CD4-positive, alpha-beta T cell (primary cell): ENCODE data around the gene TES. TPM values are rescaled to one million over a fixed set of nuclear protein-coding genes. Genes with fewer than 3 reads are reported as not detected.

Experiments
- ATAC-seq: fragments of 200-7000 bp; cut with Tn5 transposase; one replicate; pipeline ENCODE4 v1.10.0; 2022; ENCODE audit warnings: mild to moderate bottlenecking; ENCODE audit not compliant: poor library complexity
- CTCF ChIA-PET: fragments of 350-600 bp; sonication (Branson Sonifier 250); formaldehyde crosslinking; loops from one replicate; lab custom pipeline; 2021; ENCODE audit warnings: antibody characterized with exemption, inconsistent platforms; lab: Charles Lee
- POLR2A ChIA-PET: fragments of 350-600 bp; sonication (Branson Sonifier 250); formaldehyde crosslinking; loops from one replicate; lab custom pipeline; 2021; ENCODE audit warnings: antibody characterized with exemption, inconsistent platforms; lab: Charles Lee
- DNase-seq, 14 experiments: peaks; one replicate each; pipeline ENCODE4 v3.0.0-alpha.2; 2013 to 2020; ENCODE audit warnings: mixed read lengths in 2 of 14
- H3K27ac ChIP-seq, 2 donors: one replicate each; pipeline versions ENCODE4 v1.5.1 to v1.7.0; 2013; ENCODE audit warnings: low read length in 2 of 2, low read depth in 1 of 2, mild to moderate bottlenecking in 1 of 2
- H3K27me3 ChIP-seq, 2 experiments: 1 replicate in 1 of 2; 2 replicates in 1 of 2; pipeline versions ENCODE4 v1.6.1 to v1.7.0; 2013; ENCODE audit warnings: low read length in 2 of 2, control low read depth in 1 of 2, mild to moderate bottlenecking in 1 of 2, moderate library complexity in 1 of 2; ENCODE audit not compliant: insufficient read depth in 2 of 2, control insufficient read depth in 1 of 2
- H3K36me3 ChIP-seq: one replicate; pipeline ENCODE4 v1.6.1; 2013; ENCODE audit warnings: low read length, control low read depth; ENCODE audit not compliant: insufficient read depth
- H3K4me1 ChIP-seq: one replicate; pipeline ENCODE4 v1.6.1; 2013; ENCODE audit warnings: low read length, control low read depth; ENCODE audit not compliant: insufficient read depth
- H3K4me3 ChIP-seq: one replicate; pipeline ENCODE4 v1.5.1; 2013; ENCODE audit warnings: mild to moderate bottlenecking, low read length, moderate library complexity
- H3K9me3 ChIP-seq, 2 experiments: 1 replicate in 1 of 2; 2 replicates in 1 of 2; pipeline versions ENCODE4 v1.6.1 to v1.7.0; 2013; ENCODE audit warnings: low read length in 2 of 2, mild to moderate bottlenecking in 2 of 2, control low read depth in 1 of 2, moderate library complexity in 1 of 2; ENCODE audit not compliant: control insufficient read depth in 1 of 2, insufficient read depth in 1 of 2
- H3K27ac Mint-ChIP-seq: one replicate; pipeline ENCODE4 v1.8.0; 2020; ENCODE audit warnings: mixed read lengths
- H3K27me3 Mint-ChIP-seq: one replicate; pipeline ENCODE4 v1.8.0; 2021; ENCODE audit warnings: mixed read lengths
- H3K36me3 Mint-ChIP-seq: one replicate; pipeline ENCODE4 v1.8.0; 2021; ENCODE audit warnings: low read depth, mixed read lengths
- H3K4me1 Mint-ChIP-seq: one replicate; pipeline ENCODE4 v1.8.0; 2021; ENCODE audit warnings: low read depth, mixed read lengths
- H3K4me3 Mint-ChIP-seq: one replicate; pipeline ENCODE4 v1.8.0; 2020; ENCODE audit warnings: mild to moderate bottlenecking, mixed read lengths
- H3K9me3 Mint-ChIP-seq: one replicate; pipeline ENCODE4 v1.8.0; 2020; ENCODE audit warnings: mixed read lengths
- intact Hi-C, 2 experiments: fragments of 100-400 bp; cut with DNase I in 1 of 2; cut with micrococcal nuclease in 1 of 2; formaldehyde crosslinking; loops; one replicate each; pipeline versions ENCODE4 v1.15.1 to v1.9.0; 2023 to 2025; cut with DNase I, micrococcal nuclease
- total RNA-seq, 174 experiments: library from RNA in 2 of 174; stranded (reverse) in 2 of 174; gene quantifications; one replicate each; pipeline ENCODE4 v1.2.3 and lab custom pipeline; 2021 to 2026
- TF ChIP-seq, protein P1 (sequence below): fragments of 200-600 bp; IDR thresholded peaks from one replicate; pipeline ENCODE4 v1.8.0; 2022; ENCODE audit warnings: antibody characterized with exemption, mild to moderate bottlenecking

TES gene
- total RNA-seq, 2 experiments from 2014 or later = 114 to 120 TPM

DNA sequence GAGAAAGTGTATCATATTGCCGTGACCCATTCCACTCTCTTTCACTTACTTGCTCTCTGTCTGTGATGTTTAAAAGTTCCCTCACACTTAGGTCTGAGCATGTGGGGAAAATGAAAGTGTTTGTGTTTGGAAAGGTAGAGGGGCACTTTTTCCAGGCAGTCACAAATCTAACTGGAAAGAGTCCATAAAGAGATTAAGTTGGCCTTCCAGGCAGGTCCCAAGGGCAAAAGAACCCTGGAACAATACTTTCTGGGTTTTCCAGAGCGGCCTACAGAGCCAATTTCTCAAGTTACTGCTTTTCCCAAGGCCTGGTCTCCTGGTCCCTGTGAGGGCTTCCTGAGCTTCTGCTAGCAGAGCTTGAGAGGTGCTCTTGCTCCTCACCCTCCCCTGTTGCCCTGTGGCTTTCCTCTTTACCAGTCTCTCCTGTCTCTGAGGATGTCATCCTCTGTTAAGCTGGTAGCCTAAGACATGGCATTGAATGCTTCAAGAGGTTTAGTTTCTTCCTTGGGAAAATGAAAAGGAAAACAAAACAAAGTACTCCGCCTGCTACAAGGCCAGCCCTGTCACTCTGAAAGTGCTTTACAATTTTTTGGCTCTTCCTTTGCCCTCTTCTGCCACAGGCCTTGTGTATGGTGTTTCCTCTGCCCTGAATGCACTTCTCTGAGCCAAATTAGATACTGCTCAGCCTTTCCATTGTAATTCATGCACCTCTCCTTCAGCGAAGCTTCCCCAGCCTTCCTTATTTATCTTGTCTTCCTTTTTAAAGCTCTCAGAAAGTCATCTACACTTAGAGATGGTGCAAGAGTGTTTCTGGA is 20.1 kb downstream of the TES start:
- Histone ChIP-seq H3K27ac (no peak overlapping the region), H3K36me3 (no peaks in the 10 kb centered on the region), H3K27me3 (no peaks in the 10 kb centered on the region), H3K4me1 (peaks cover 34% of the 10 kb centered on the region), H3K9me3 (no peaks in the 10 kb centered on the region), H3K4me3 (no peak overlapping the region)
- H3K27me3 Mint-ChIP-seq = no peaks in the 10 kb centered on the region
- intact Hi-C loops = loop anchor here in 1 of 2 experiments (10.0 kb wide), 1 partner anchor 894 kb away; no protein-coding TSS in a partner anchor
- peak overlapping the region; percentile 52 for H3K4me3 Mint-ChIP-seq
- no peaks in the 10 kb centered on the region for H3K9me3 Mint-ChIP-seq
- TF ChIP-seq, protein P1, sequence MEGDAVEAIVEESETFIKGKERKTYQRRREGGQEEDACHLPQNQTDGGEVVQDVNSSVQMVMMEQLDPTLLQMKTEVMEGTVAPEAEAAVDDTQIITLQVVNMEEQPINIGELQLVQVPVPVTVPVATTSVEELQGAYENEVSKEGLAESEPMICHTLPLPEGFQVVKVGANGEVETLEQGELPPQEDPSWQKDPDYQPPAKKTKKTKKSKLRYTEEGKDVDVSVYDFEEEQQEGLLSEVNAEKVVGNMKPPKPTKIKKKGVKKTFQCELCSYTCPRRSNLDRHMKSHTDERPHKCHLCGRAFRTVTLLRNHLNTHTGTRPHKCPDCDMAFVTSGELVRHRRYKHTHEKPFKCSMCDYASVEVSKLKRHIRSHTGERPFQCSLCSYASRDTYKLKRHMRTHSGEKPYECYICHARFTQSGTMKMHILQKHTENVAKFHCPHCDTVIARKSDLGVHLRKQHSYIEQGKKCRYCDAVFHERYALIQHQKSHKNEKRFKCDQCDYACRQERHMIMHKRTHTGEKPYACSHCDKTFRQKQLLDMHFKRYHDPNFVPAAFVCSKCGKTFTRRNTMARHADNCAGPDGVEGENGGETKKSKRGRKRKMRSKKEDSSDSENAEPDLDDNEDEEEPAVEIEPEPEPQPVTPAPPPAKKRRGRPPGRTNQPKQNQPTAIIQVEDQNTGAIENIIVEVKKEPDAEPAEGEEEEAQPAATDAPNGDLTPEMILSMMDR = no peak
- H3K27ac Mint-ChIP-seq = peak overlapping the region; percentile 65
- H3K4me1 Mint-ChIP-seq = peaks cover 97% of the 10 kb centered on the region
- DNase-seq (peak in 1 of 14 experiments; percentile 16), ATAC-seq (no peak)
- ChIA-PET POLR2A (interaction anchor here (0.9 to 8.3 kb wide), 3 partner anchors 13 to 50 kb away, joined by 4 to 117 read pairs (median 7); partner anchors contain the start of gene TES), CTCF (interaction anchor here (1.0 to 1.8 kb wide), 3 partner anchors 20 to 296 kb away, joined by 3 to 12 read pairs (median 3); partner anchors contain the start of gene TES)
- H3K36me3 Mint-ChIP-seq = peaks cover 12% of the 10 kb centered on the region

DNA sequence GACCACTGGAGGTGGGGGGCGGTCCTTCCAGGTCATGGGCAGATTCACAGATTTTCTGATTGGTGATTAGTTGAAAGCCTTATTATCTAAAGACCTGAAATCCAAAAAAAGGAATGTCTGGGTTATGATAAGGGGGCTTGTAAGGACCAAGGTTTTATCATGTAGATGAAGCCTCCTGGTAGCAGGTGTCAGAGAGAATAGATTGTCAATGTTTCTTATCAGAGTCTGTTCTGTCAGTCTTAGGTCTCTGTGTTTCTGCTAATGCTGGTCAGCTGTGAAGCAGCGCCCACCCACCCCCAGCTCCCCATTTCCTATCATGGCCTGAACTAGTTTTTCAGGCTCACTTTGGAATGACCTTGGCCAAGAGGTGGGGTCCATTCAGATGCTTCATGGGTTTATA is 21.2 kb downstream of the TES start:
- no peak for DNase-seq
- peaks cover 8% of the 10 kb centered on the region for H3K36me3 Mint-ChIP-seq
- intact Hi-C loops = loop anchor here in 1 of 2 experiments (10.0 kb wide), 1 partner anchor 893 kb away; no protein-coding TSS in a partner anchor

DNA sequence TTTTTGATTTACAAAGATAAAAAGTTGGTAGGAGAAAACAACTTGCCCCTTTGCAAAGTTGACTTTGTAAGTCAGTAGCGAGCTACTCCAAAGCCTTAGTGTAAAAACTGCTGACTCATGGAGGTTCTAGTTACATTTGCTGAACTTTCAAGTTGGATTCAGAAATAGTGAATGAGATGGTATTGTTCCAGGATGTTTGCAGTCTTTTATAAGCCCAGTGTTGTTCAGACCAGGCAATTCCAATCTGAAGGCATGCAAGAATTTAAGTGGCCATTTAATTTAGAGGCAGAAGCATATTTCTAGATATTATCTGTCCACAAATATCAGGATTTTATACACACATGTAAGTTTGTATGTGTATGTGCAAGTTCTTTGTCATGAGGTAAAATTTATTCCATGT is 21.6 kb downstream of the TES start:
- peak in 1 of 14 experiments; percentile 27 for DNase-seq
- POLR2A ChIA-PET = interaction anchor here (0.6 to 8.3 kb wide), 4 partner anchors 12 to 52 kb away, joined by 4 to 117 read pairs (median 4); partner anchors contain the start of gene TES
- Histone ChIP-seq H3K4me1 (peaks cover 28% of the 10 kb centered on the region), H3K4me3 (no peak overlapping the region), H3K9me3 (no peaks in the 10 kb centered on the region), H3K27me3 (no peaks in the 10 kb centered on the region), H3K36me3 (peaks cover 5% of the 10 kb centered on the region), H3K27ac (no peak overlapping the region)
- H3K4me3 Mint-ChIP-seq = peak overlapping the region; percentile 22
- ATAC-seq = no peak
- no peaks in the 10 kb centered on the region for H3K9me3 Mint-ChIP-seq
- H3K4me1 Mint-ChIP-seq = peaks cover 98% of the 10 kb centered on the region
- H3K36me3 Mint-ChIP-seq = peaks cover 10% of the 10 kb centered on the region
- peak overlapping the region; percentile 65 for H3K27ac Mint-ChIP-seq
- TF ChIP-seq, protein P1 = no peak
- no peaks in the 10 kb centered on the region for H3K27me3 Mint-ChIP-seq
- CTCF ChIA-PET = interaction anchor here (1.3 to 2.4 kb wide), 3 partner anchors 21 to 51 kb away, joined by 3 to 13 read pairs (median 3); partner anchors contain the start of gene TES
- intact Hi-C loops = loop anchor here (2.0 to 10.0 kb wide), 2 partner anchors 13 to 893 kb away; no protein-coding TSS in a partner anchor

More for the DNA sequence above, 21.2 kb downstream of the TES start:
- H3K27ac ChIP-seq = peak overlapping the region in 1 of 2 donors; percentile 7
- H3K4me1 Mint-ChIP-seq = peaks cover 97% of the 10 kb centered on the region
- H3K27ac Mint-ChIP-seq = peak overlapping the region; percentile 65
- H3K4me3 ChIP-seq = no peak overlapping the region
- H3K27me3 Mint-ChIP-seq = no peaks in the 10 kb centered on the region
- no peaks in the 10 kb centered on the region for H3K9me3 Mint-ChIP-seq
- ChIA-PET POLR2A (interaction anchor here (0.6 to 8.3 kb wide), 4 partner anchors 12 to 51 kb away, joined by 4 to 117 read pairs (median 6); partner anchors contain the start of gene TES), CTCF (interaction anchor here (1.3 to 2.4 kb wide), 3 partner anchors 21 to 51 kb away, joined by 3 to 13 read pairs (median 3); partner anchors contain the start of gene TES)
- H3K36me3 ChIP-seq = peaks cover under 1% of the 10 kb centered on the region
- H3K9me3 ChIP-seq = no peaks in the 10 kb centered on the region
- H3K4me1 ChIP-seq = peaks cover 30% of the 10 kb centered on the region
- TF ChIP-seq, protein P1 = no peak
- no peaks in the 10 kb centered on the region for H3K27me3 ChIP-seq
- peak overlapping the region; percentile 22 for H3K4me3 Mint-ChIP-seq
- ATAC-seq = no peak
